NCI-H1930 (cell line): Measurements from ENCODE around the gene ZNF507.
"Not testable (repeated sequence)": the region's sequence is repeated elsewhere in the genome, so short reads cannot be mapped to it uniquely, and the experiment has no call there.

Experiments used
- DNase-seq, 2 experiments: peaks; one replicate each; lab custom pipeline; 2025; lab: John Stamatoyannopoulos, UW

Gene ZNF507

DNA sequence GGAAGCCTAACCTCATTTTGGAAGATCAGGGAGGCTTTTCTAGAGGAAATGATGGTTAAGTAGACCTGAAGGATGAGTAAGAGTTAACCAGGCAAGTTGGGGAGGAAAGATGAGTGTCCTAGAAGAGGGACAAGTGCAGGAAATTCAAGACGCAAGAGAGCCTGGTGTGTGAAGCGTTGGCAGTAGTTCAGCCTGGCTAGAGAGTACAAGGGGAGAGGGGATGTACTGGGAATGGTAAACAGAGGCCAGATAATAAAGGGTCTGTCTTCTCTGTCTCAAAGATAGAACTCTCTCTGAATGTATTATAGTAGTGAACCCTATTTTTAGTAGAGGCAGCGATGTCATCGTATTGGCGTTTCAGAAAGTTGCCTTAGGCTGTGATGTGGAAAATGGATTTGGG, 69.8 kb downstream of the ZNF507 start:
- no peak for DNase-seq

DNA sequence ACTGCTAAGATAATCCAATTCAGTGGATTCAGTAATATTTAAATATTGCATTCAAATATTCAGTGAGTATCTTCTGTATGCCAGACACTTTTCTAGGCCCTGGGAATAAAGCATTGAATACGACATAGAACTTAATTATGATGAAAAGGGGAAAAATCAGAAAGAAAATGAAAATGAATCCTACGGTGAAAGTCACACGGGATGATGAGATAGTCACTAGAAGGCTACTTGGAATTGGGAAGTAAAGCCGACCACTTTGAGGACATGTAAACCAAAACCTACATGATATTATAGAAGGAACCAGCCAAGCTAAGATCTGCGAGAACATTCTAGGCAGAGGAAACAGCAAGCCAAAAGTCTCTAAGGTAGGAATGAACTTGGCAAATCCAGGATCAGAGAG, 70.3 kb downstream of the ZNF507 start:
- DNase-seq: no peak

DNA sequence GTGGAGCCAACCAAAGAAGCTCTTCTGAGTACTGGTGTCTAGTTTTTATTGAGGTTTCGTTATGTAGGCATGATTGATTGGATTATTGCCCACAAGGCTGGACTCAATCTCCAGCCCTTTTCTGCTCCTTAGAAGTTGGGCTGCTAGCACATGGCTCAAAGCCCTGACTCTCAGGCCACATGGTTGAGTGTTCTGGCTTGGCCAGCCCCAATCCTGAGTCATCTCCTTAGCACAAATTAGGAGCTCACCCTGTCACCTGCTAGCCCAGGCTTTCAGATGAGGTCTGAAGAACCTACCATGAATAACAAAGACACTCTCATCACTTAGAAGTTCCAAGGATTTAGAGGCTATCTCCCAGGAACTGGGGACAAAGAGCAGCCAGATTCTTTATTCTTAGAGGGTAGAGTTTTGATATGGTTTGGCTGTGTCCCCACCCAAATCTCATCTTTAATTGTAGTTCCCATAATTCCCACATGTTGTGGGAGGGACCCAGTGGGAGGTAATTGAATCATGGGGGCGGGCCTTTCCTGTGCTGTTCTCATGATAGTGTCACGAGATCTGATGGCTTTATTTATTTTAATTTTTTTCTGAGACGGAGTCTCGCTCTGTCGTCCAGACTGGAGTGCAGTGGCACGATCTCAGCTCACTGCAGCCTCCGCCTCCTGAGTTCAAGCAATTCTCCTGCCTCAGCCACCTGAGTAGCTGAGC, 71.5 kb downstream of the ZNF507 start:
- no peak for DNase-seq

DNA sequence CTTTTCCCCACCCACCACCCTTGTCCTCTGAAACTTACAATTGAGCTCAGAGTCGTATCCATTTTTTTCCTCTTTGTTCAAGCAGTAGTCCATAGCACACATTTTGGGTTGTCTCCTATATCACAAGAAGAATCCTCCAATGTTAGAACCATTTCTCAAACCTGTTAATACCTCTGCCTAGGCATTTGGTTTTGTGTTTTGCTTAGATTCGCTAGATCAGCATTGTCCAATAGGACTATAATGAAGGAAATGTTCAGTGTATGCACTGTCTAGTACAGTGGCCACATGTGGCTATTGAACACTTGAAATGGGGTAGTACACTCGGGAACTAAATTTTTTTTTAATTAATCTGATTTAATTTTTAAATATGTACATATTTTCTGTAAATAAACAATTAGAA, 72.7 kb downstream of the ZNF507 start:
- DNase-seq: no peak

DNA sequence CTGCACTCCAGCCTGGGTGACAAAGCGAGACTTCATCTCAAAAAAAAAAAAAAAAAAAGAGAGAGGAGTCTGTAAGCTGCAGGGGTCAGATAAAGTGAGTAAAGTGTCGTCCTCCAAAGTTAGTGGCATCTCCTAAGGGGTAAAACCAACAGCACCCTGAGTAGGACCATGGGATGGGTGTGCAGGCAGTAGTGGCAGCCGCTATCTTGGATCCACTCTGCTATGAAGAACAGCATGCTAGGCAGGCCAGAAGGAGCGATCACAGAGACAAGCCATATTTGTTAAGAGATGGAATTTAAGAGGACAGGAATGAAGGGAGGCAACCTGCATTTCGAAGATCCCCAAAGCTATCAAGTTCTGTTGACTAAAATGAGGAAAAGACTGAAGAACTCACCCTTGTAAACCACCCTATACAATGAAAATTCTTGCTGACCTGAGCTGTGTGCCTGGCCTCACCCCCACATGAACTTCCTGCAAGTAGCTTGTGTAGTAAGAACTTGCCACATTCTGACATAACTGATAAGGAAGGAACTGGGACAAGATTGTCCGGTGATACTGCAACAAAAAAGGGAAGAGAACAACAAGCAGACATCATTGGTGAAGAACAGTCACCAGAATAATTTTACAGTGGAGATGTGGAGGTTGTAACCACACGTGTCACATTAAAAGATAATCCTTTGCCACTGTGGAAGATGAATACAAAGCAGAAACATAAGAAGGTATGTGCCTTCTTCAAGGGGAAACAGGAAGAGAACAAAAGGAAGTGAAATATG, 76.4 kb downstream of the ZNF507 start:
- no peak for DNase-seq

DNA sequence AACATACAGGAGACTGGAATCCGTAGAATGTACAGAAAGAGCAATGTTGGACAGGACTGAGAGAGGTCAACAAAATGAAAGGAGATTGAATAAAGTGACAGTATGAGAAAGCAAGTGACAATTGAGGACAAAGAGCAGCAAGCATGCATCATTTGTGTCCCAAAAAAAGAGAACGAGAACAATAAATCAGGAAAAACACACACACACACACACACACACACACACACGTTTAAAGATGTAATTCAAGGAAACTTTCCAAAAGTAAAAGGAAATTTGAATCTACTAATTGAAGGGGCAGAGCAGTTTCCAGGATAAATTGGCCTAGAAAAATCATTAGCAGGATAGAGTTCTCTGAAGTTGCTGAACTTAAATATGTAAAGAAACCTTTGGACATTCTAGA, 77.0 kb downstream of the ZNF507 start:
- DNase-seq: no peak

DNA sequence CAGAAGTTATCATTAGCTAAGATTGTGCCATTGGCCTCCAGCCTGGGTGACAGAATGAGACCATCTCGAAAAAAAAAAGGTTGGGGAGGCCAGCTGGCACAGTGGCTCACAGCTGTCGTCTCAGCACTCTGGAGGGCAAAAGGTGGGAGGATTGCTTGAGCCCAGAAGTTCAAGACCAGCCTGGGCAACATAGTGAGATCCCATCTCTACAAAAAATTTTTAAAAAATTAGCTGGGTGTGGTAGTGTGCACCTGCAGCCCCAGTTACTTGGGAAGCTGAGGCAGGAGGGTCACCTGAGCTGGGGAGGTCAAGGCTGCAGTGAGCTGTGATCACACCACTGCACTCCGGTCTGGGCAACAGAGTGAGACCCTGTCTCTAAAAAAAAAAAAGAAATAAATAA, 78.5 kb downstream of the ZNF507 start:
- DNase-seq: not testable (repeated sequence)

DNA sequence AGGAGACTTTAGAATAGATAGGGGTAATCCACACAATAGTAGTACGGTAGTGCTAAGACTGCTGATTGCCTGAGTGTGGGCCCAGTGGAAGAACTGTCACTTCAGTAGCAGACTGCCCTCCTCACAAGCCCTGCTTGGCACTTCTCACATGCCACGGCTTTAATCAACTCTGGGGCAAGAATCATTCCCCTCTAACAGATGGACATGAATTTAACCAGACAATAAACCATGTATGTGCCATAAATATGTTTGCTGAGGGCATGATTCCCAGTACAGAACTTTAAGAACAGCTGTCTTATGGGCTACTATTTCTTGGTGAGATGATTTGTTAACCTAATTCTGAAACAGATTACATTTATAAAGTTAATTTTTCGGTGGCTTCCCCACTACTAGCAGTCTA, 82.1 kb downstream of the ZNF507 start:
- DNase-seq: no peak

DNA sequence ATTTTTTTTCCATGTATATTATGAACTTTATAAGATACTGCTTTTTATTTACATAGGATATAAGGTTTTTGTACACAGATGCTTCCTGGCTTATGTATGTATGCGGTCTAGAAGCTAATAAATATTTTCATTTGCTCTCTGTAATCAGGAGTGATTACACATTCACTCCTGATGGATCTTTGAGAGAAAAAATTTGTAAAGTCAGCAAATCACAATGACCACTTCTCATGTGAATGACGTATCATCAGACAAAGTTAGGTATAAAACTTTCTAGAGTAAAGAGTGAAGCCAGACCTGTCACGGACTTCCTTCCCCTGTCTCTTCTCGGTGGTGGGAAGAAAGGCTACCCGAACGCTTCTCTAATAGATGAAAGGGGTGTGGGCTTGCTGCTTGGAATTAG, 91.3 kb downstream of the ZNF507 start:
- no peak for DNase-seq

DNA sequence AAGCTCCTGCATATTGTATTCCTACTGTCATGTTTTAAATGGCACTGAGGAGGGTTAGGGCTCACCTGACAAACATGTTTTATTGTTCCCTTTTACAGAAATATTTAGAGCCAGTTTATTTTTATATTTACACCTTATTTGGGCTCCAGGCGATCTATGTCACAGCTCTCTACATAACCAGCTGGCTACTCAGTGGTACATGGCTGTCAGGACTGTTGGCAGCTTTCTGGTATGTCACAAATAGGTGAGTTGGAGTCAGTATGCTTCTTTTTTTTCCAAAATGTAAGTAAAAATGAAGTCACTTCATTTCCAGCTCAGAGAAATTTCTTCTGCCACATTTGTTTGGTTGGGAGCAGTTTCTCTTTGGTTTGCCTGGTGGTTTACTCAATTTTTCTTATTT, 91.7 kb downstream of the ZNF507 start:
- no peak for DNase-seq
